Astrocyte of the spinal cord (primary cell): Measurements from ENCODE around the gene GRID1.

Source experiments
- DNase-seq: peaks from one replicate; pipeline ENCODE4 v3.0.0; 2011; ENCODE audit warnings: low read depth, low spot score
- H3K4me3 ChIP-seq: 2 replicates; pipeline ENCODE4 v1.5.1; 2011; ENCODE audit warnings: low read depth, mild to moderate bottlenecking, low read length, moderate library complexity
- in situ Hi-C: cut with HindIII; loops from 2 replicates; pipeline ENCODE4 v1.10.0; 2017; ENCODE audit warnings: low sequenced_read_pairs
- TF ChIP-seq, protein P1 (sequence below): IDR thresholded peaks from 2 replicates; pipeline ENCODE4 v1.5.1; 2012; ENCODE audit warnings: low read depth, mild to moderate bottlenecking, low read length, inconsistent platforms

Gene GRID1

DNA sequence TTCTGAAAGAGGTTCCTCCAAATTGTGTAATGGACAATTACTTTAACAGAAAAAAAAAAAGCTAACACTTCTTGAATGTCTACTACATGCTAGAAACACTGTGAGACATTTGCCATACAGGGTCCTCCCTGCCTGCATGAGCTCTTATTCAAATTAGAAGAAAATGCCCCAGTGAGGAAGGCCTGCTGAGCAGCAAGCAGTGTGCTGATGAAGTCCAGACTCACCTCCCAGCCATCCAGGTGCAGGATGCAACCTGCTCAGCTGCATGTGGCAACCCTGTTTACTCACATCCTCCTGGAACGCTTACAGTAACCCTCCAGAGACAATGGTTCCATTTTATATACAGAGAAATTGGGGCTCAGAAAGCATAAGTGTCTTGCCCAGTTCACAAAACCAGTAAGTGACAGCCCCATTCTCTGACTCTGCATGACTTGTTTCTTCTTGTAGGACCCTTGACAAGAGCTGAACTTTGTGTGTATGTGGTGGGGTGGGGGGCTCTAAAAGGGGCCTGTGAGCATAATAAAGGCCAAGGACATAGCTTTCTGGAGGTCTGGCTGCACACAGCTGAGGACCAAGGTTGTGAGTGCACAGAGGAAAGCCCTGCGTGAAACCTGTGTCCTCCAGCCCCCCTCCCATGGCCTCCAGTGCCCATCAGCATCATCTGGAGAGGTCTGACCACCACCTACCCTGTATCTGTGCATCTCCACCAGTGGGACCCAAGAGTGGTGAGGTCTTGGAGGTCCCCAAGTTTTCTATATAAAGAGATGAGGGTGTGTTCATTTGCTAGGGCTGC is 387.8 kb downstream of the GRID1 start:
- TF ChIP-seq, protein P1, sequence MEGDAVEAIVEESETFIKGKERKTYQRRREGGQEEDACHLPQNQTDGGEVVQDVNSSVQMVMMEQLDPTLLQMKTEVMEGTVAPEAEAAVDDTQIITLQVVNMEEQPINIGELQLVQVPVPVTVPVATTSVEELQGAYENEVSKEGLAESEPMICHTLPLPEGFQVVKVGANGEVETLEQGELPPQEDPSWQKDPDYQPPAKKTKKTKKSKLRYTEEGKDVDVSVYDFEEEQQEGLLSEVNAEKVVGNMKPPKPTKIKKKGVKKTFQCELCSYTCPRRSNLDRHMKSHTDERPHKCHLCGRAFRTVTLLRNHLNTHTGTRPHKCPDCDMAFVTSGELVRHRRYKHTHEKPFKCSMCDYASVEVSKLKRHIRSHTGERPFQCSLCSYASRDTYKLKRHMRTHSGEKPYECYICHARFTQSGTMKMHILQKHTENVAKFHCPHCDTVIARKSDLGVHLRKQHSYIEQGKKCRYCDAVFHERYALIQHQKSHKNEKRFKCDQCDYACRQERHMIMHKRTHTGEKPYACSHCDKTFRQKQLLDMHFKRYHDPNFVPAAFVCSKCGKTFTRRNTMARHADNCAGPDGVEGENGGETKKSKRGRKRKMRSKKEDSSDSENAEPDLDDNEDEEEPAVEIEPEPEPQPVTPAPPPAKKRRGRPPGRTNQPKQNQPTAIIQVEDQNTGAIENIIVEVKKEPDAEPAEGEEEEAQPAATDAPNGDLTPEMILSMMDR, result no peak
- H3K4me3 ChIP-seq, result no peak overlapping the region
- no peak for DNase-seq
- in situ Hi-C loops, result no loop called here

GRCh38 chr10:85977642-85978041 is 389.0 kb downstream of the GRID1 start:
- no peak overlapping the region for H3K4me3 ChIP-seq
- DNase-seq, result no peak
- in situ Hi-C loops, result no loop called here
- TF ChIP-seq, protein P1, result no peak

DNA sequence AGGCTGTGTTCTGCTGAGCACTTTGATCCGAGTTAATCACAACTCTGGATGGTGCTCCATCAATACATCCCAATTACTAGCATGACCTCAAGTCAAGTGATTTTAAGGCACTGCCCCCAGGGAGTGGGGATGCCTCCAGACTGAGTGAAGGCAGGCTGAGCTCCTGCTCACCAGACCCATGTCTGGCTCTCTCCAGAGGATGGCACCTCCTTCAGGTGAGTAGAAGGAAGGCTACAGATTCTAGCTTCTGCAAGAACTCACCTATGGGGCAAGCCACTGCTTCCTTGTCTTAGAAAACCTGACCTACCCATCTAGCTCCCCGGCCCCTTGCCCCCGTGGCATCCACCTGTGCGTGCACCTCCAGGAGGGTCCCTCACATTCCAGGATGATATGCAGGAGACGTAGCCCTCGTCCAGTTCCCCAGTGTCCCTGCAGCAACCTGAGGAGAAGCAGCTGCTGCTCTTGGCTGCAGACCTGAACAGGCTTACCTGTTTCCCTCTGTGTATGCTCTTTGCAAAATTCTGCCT is 390.3 kb downstream of the GRID1 start:
- TF ChIP-seq, protein P1, result no peak
- in situ Hi-C loops, result no loop called here

DNA sequence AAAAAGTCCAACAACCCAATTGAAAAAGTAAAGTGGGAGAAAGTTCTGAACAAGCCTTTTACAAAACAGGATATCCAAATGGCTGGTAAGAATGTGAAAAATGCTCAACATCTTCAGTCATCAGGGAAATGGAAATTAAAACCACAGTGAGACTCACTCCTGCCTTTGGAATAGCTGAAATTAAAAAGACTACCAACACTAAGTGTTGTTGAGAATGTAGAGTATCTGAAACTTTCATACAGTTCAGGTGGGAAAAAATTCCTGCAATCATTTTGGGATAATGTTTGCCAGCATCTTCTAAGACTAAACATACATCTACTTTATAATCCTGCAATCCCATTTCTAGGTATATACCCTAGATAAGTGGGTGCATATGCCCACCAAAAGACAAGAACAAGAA is 395.1 kb downstream of the GRID1 start:
- in situ Hi-C loops, result no loop called here
- DNase-seq, result no peak
- TF ChIP-seq, protein P1, result no peak
- H3K4me3 ChIP-seq, result no peak overlapping the region

More for the DNA sequence above, 390.3 kb downstream of the GRID1 start:
- no peak for DNase-seq
- no peak overlapping the region for H3K4me3 ChIP-seq

DNA sequence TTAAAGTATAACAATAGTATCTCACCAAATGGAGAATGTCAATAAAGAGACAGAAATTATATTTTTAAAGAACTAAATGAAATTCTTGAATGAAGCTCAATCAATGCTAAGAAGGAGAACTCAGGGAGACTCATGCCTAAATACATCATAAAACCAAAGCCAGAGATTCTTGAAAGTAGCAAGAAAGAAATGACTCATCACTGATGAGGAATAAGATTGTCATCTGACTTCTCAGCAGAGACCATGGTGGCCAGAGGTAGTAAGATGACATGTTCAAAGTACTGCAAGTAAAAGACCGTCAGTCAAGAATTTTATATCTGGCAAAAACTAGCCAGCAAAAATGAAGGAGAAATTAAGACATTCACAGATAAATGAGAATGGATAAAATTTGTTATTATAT is 399.0 kb downstream of the GRID1 start:
- no peak overlapping the region for H3K4me3 ChIP-seq
- TF ChIP-seq, protein P1, result no peak
- in situ Hi-C loops, result no loop called here
- DNase-seq, result no peak

DNA sequence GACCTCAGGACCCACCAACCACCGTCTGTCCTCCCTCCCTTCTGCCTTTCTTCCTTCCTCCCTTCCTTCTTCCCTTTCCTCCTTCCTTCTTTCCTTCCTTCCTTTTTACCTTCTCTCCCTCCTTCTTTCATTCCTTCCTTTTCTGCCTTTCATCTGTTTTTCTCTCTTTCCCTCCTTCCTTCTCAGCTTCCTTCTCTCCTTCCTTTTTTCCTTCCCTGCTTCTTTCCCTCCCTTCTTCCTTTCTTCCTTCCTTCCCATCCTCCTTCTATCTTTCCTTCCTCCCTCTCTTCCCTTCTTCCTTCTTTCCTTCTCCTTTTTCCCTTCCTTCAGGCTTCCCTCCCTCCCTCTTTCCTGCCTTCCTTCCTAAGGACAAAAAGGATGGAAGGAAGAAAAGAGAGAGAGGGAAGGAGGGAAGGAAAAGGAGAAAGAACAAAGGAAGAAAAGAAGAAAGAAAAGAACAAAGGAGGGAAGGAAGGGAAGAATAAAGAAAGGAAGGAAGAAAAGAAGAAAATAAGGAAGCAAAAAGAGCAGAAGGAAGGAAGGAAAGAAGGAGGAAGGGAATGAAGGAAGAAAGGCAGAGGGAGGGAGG is 405.0 kb downstream of the GRID1 start:
- in situ Hi-C loops, result no loop called here
- DNase-seq, result no peak
- no peak overlapping the region for H3K4me3 ChIP-seq
- TF ChIP-seq, protein P1, result no peak
